ENCODE data around the gene ATP6V0A4. TPM values are rescaled to one million over a fixed set of nuclear protein-coding genes. Genes with fewer than 3 reads are reported as not detected.
"Not testable (repeated sequence)": the region's sequence is repeated elsewhere in the genome, so short reads cannot be mapped to it uniquely, and the experiment has no call there.

Gene ATP6V0A4
- total RNA-seq, 1 experiment from 2014 or later: not detected

GRCh38 chr7:138700857-138701536 lies 97.0 kb downstream of the ATP6V0A4 start, which contains the start of gene SVOPL:
SVOPL (minus strand) TSS chr7:138701362; CDS start chr7:138679045, 22,317 bp downstream.
- H2AFZ ChIP-seq (ENCODE audit: low read length): no peak within 1 kb of the TSS

DNA sequence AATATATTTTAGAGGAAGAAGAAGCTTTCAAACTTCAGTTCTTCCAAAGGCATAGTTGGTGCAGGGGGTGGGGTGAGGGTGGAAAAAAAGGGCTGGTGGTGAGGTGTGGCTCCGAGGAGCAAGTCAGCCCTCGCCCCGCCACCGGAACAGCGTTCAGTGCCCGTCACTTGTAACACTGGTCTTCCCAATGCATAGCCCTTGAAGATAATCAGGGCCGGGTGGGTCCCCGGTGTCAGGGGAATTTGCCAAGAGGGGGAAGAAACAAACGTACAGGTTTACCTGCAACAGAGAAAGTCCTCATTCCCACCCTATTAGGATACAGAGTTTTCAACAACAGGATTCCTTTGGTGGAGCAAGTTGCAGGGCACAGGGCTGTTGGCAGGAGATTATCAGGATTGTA lies 98.3 kb downstream of the ATP6V0A4 start:
- no peak overlapping the region for H2AFZ ChIP-seq (ENCODE audit: low read length)
- H4K20me1 ChIP-seq (ENCODE audit: insufficient read depth, low read depth, low read length): no peaks in the 10 kb centered on the region
- H3K79me2 ChIP-seq (ENCODE audit: low read length): no peaks in the 10 kb centered on the region
- H3K4me1 ChIP-seq (ENCODE audit: low read length): no peaks in the 10 kb centered on the region
- no peak overlapping the region for H3K4me3 ChIP-seq (ENCODE audit: low read length)
- no peaks in the 10 kb centered on the region for H3K36me3 ChIP-seq (ENCODE audit: insufficient read depth, low read length)
- H3K27me3 ChIP-seq (ENCODE audit: low read length): no peaks in the 10 kb centered on the region
- no peaks in the 10 kb centered on the region for H3K9me3 ChIP-seq (ENCODE audit: low read length)
- no peaks in the 10 kb centered on the region for H3K9me2 ChIP-seq (replicated peaks; ENCODE audit: insufficient read depth, low read length)
- H3K9ac ChIP-seq (ENCODE audit: low read length): no peak overlapping the region
- no peak overlapping the region for H3K27ac ChIP-seq (ENCODE audit: low read length)
- H3K4me2 ChIP-seq (ENCODE audit: low read depth, low read length, poor library complexity, severe bottlenecking): no peak overlapping the region
- no peak for DNase-seq

More at GRCh38 chr7:138700857-138701536, 97.0 kb downstream of the ATP6V0A4 start, which contains the start of gene SVOPL:
- no peaks in the 10 kb centered on the region for H3K4me1 ChIP-seq (ENCODE audit: low read length)
- H3K36me3 ChIP-seq (ENCODE audit: insufficient read depth, low read length): no peaks in the 10 kb centered on the region
- H3K4me2 ChIP-seq (ENCODE audit: low read depth, low read length, poor library complexity, severe bottlenecking): no peak within 1 kb of the TSS
- DNase-seq: no peak
- no peaks in the 10 kb centered on the region for H3K27me3 ChIP-seq (ENCODE audit: low read length)
- H3K4me3 ChIP-seq (ENCODE audit: low read length): no peak within 1 kb of the TSS
- no peak within 1 kb of the TSS for H3K27ac ChIP-seq (ENCODE audit: low read length)
- no peaks in the 10 kb centered on the region for H3K79me2 ChIP-seq (ENCODE audit: low read length)
- no peak within 1 kb of the TSS for H3K9ac ChIP-seq (ENCODE audit: low read length)
- H3K9me2 ChIP-seq (replicated peaks; ENCODE audit: insufficient read depth, low read length): no peaks in the 10 kb centered on the region
- H3K9me3 ChIP-seq (ENCODE audit: low read length): no peaks in the 10 kb centered on the region
- H4K20me1 ChIP-seq (ENCODE audit: insufficient read depth, low read depth, low read length): no peaks in the 10 kb centered on the region

DNA sequence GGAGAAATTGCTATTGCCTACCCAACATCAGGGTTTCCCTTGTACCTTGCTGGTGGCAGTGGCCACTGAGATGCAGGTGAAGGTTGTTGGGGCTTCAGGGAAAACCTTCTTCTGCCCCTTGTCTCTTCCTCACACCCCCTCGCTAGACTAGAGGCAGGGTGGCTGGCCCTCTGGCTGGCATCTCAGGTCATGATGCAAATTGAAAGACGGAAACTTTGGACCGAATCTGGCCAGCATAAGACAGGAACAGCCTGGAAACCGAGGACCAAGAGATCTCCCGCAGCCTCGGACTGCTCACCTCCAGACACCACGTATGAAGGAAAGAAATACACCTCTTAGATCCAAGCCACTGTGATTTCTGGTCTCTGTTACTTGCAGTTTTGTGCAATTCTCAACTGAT lies 99.7 kb downstream of the ATP6V0A4 start:
- Histone ChIP-seq H3K9ac (ENCODE audit: low read length) (no peak overlapping the region), H3K9me3 (ENCODE audit: low read length) (no peaks in the 10 kb centered on the region), H3K4me3 (ENCODE audit: low read length) (no peak overlapping the region), H3K27ac (ENCODE audit: low read length) (no peak overlapping the region), H3K36me3 (ENCODE audit: insufficient read depth, low read length) (no peaks in the 10 kb centered on the region), H3K4me2 (ENCODE audit: low read depth, low read length, poor library complexity, severe bottlenecking) (no peak overlapping the region), H3K27me3 (ENCODE audit: low read length) (no peaks in the 10 kb centered on the region), H2AFZ (ENCODE audit: low read length) (no peak overlapping the region), H4K20me1 (ENCODE audit: insufficient read depth, low read depth, low read length) (no peaks in the 10 kb centered on the region), H3K9me2 (replicated peaks; ENCODE audit: insufficient read depth, low read length) (no peaks in the 10 kb centered on the region), H3K79me2 (ENCODE audit: low read length) (no peaks in the 10 kb centered on the region), H3K4me1 (ENCODE audit: low read length) (no peaks in the 10 kb centered on the region)
- DNase-seq: no peak

DNA sequence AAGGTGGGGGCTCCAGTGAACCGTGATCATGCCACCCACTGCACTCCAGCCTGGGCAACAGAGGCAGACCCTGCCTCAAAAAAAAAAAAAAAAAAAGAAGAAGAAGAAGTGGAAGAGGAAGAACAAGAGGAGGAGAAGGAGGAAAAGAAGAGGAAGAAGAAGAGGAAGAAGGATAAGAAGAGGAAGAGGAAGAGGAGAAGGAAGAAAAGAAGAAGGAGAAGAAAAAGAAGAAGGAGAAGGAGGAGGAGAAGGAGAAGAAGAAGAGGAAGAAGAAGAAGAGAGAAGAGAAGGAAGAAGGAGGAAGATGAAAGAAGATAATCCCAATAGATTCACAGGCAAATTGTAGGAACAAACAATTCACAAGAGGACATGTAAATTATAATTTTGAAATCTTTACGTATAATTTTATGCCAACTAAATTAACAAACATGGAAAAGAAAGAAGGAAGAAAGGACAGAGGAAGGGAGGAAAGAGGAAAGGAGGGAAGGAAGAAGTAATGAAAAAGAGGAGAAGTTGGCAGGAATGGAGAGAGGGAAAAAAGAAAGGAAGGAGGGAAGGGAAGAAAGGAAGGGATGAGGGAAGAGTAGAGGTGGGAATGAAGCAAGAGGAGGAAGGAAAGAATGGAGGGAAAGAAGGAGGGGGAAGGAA lies 100.3 kb downstream of the ATP6V0A4 start:
- Histone ChIP-seq H3K4me2 (ENCODE audit: low read depth, low read length, poor library complexity, severe bottlenecking) (no peak overlapping the region), H4K20me1 (ENCODE audit: insufficient read depth, low read depth, low read length) (no peaks in the 10 kb centered on the region), H2AFZ (ENCODE audit: low read length) (no peak overlapping the region), H3K27me3 (ENCODE audit: low read length) (no peaks in the 10 kb centered on the region), H3K9me3 (ENCODE audit: low read length) (no peaks in the 10 kb centered on the region), H3K4me1 (ENCODE audit: low read length) (no peaks in the 10 kb centered on the region), H3K36me3 (ENCODE audit: insufficient read depth, low read length) (no peaks in the 10 kb centered on the region), H3K27ac (ENCODE audit: low read length) (no peak overlapping the region), H3K79me2 (ENCODE audit: low read length) (no peaks in the 10 kb centered on the region), H3K4me3 (ENCODE audit: low read length) (no peak overlapping the region), H3K9me2 (replicated peaks; ENCODE audit: insufficient read depth, low read length) (no peaks in the 10 kb centered on the region), H3K9ac (ENCODE audit: low read length) (no peak overlapping the region)
- DNase-seq: no peak

DNA sequence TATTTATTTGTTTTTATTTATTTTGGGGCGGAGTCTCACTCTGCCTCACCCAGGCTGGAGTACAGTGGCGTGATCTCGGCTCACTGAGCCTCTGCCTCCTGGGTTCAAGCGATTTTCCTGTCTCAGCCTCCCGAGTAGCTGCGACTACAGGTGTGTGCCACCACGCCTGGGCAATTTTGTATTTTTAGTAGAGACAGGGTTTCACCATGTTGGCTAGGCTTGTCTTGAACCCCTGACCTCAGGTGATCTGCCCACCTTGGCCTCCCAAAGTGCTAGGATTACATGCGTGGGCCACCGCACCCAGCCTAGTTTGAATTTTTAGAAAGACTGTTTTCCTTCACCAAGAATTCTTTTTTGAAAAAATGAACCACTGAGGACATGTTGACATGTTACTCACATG lies 102.2 kb downstream of the ATP6V0A4 start:
- H2AFZ ChIP-seq (ENCODE audit: low read length): not testable (repeated sequence)

DNA sequence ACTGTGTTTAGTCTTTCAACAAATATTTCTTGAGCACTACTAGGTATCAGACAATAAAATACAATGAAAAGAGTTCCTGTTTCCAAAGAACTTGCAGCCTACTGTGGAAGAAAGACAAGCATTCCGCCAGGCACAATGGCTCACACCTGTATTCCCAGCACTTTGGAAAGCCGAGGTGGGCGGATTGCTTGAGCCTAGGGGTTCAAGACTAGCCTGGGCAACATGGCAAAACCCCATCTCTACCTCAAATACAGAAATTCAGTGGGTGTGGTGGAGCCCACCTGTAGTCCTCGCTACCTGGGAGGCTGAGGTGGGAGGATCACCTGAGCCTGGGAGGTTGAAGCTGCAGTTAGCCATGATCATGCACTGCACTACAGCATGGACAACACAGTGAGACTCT lies 102.9 kb downstream of the ATP6V0A4 start:
- H3K79me2 ChIP-seq (ENCODE audit: low read length): no peaks in the 10 kb centered on the region
- no peaks in the 10 kb centered on the region for H3K27me3 ChIP-seq (ENCODE audit: low read length)
- no peaks in the 10 kb centered on the region for H3K9me2 ChIP-seq (replicated peaks; ENCODE audit: insufficient read depth, low read length)
- no peaks in the 10 kb centered on the region for H4K20me1 ChIP-seq (ENCODE audit: insufficient read depth, low read depth, low read length)
- no peaks in the 10 kb centered on the region for H3K36me3 ChIP-seq (ENCODE audit: insufficient read depth, low read length)
- no peak for DNase-seq
- no peak overlapping the region for H3K27ac ChIP-seq (ENCODE audit: low read length)
- H3K4me3 ChIP-seq (ENCODE audit: low read length): no peak overlapping the region
- H3K9ac ChIP-seq (ENCODE audit: low read length): no peak overlapping the region
- no peak overlapping the region for H2AFZ ChIP-seq (ENCODE audit: low read length)
- H3K4me1 ChIP-seq (ENCODE audit: low read length): no peaks in the 10 kb centered on the region
- H3K9me3 ChIP-seq (ENCODE audit: low read length): no peaks in the 10 kb centered on the region
- no peak overlapping the region for H3K4me2 ChIP-seq (ENCODE audit: low read depth, low read length, poor library complexity, severe bottlenecking)

More for the DNA sequence above, 102.2 kb downstream of the ATP6V0A4 start:
- H3K9ac ChIP-seq (ENCODE audit: low read length); H3K4me1 ChIP-seq (ENCODE audit: low read length); H3K9me3 ChIP-seq (ENCODE audit: low read length); H3K27ac ChIP-seq (ENCODE audit: low read length); H4K20me1 ChIP-seq (ENCODE audit: insufficient read depth, low read depth, low read length); H3K36me3 ChIP-seq (ENCODE audit: insufficient read depth, low read length); H3K27me3 ChIP-seq (ENCODE audit: low read length); DNase-seq; H3K4me2 ChIP-seq (ENCODE audit: low read depth, low read length, poor library complexity, severe bottlenecking); H3K4me3 ChIP-seq (ENCODE audit: low read length); H3K79me2 ChIP-seq (ENCODE audit: low read length); H3K9me2 ChIP-seq (replicated peaks; ENCODE audit: insufficient read depth, low read length): not testable (repeated sequence)

GRCh38 chr7:138691178-138691577 lies 106.8 kb downstream of the ATP6V0A4 start:
- H3K9me3 ChIP-seq (ENCODE audit: low read length): no peaks in the 10 kb centered on the region
- H3K4me1 ChIP-seq (ENCODE audit: low read length): no peaks in the 10 kb centered on the region
- H3K27ac ChIP-seq (ENCODE audit: low read length): no peak overlapping the region
- no peaks in the 10 kb centered on the region for H3K27me3 ChIP-seq (ENCODE audit: low read length)
- H4K20me1 ChIP-seq (ENCODE audit: insufficient read depth, low read depth, low read length): no peaks in the 10 kb centered on the region
- DNase-seq: no peak
- no peak overlapping the region for H3K9ac ChIP-seq (ENCODE audit: low read length)
- no peaks in the 10 kb centered on the region for H3K79me2 ChIP-seq (ENCODE audit: low read length)
- no peak overlapping the region for H2AFZ ChIP-seq (ENCODE audit: low read length)
- no peak overlapping the region for H3K4me3 ChIP-seq (ENCODE audit: low read length)
- no peaks in the 10 kb centered on the region for H3K9me2 ChIP-seq (replicated peaks; ENCODE audit: insufficient read depth, low read length)
- no peaks in the 10 kb centered on the region for H3K36me3 ChIP-seq (ENCODE audit: insufficient read depth, low read length)
- no peak overlapping the region for H3K4me2 ChIP-seq (ENCODE audit: low read depth, low read length, poor library complexity, severe bottlenecking)

- Histone ChIP-seq H3K4me3 (ENCODE audit: low read length) (no peak overlapping the region), H3K4me1 (ENCODE audit: low read length) (no peaks in the 10 kb centered on the region), H3K9me2 (replicated peaks; ENCODE audit: insufficient read depth, low read length) (no peaks in the 10 kb centered on the region), H4K20me1 (ENCODE audit: insufficient read depth, low read depth, low read length) (no peaks in the 10 kb centered on the region), H3K27ac (ENCODE audit: low read length) (no peak overlapping the region), H3K36me3 (ENCODE audit: insufficient read depth, low read length) (no peaks in the 10 kb centered on the region), H3K4me2 (ENCODE audit: low read depth, low read length, poor library complexity, severe bottlenecking) (no peak overlapping the region), H3K79me2 (ENCODE audit: low read length) (no peaks in the 10 kb centered on the region), H3K27me3 (ENCODE audit: low read length) (no peaks in the 10 kb centered on the region), H3K9me3 (ENCODE audit: low read length) (no peaks in the 10 kb centered on the region), H2AFZ (ENCODE audit: low read length) (no peak overlapping the region), H3K9ac (ENCODE audit: low read length) (no peak overlapping the region)
- DNase-seq: no peak
Measured at GRCh38 chr7:138690495-138690894, 107.5 kb downstream of the ATP6V0A4 start.
